Activated CD8-positive, alpha-beta T cell treated with anti-CD3 and anti-CD28 coated beads, Interleukin-2, amount 10 ng/mL, durations not matched to agents 7 days and 5 days (primary cell): ENCODE data around the gene PLPPR5. TPM values are rescaled to one million over a fixed set of nuclear protein-coding genes. Genes with fewer than 3 reads are reported as not detected.
A peak's percentile ranks its signal among the peaks of the same experiment; 100 is the strongest.

Experiments
- ATAC-seq: fragments of 150-1000 bp; cut with Tn5 transposase; one replicate; pipeline ENCODE4 v1.10.0; 2021; ENCODE audit warnings: moderate library complexity
- CTCF ChIA-PET: fragments of 350-600 bp; sonication (Branson Sonifier 250); formaldehyde crosslinking; loops from one replicate; lab custom pipeline; 2021; ENCODE audit warnings: antibody characterized with exemption; lab: Charles Lee
- POLR2A ChIA-PET: fragments of 350-600 bp; sonication (Branson Sonifier 250); formaldehyde crosslinking; loops from one replicate; lab custom pipeline; 2021; ENCODE audit warnings: antibody characterized with exemption; lab: Charles Lee
- DNase-seq: peaks from one replicate; pipeline ENCODE4 v3.0.0-alpha.2; 2020
- H3K27ac Mint-ChIP-seq: one replicate; pipeline ENCODE4 v1.8.0; 2021; ENCODE audit warnings: mild to moderate bottlenecking, mixed read lengths
- H3K27me3 Mint-ChIP-seq: one replicate; pipeline ENCODE4 v1.8.0; 2021; ENCODE audit warnings: low read depth, mixed read lengths
- H3K36me3 Mint-ChIP-seq: one replicate; pipeline ENCODE4 v1.8.0; 2021; ENCODE audit warnings: low read depth, mixed read lengths
- H3K4me1 Mint-ChIP-seq: one replicate; pipeline ENCODE4 v1.8.0; 2021; ENCODE audit warnings: low read depth, mixed read lengths
- H3K4me3 Mint-ChIP-seq: one replicate; pipeline ENCODE4 v1.8.0; 2021; ENCODE audit warnings: mild to moderate bottlenecking, mixed read lengths
- H3K9me3 Mint-ChIP-seq: one replicate; pipeline ENCODE4 v1.8.0; 2022; ENCODE audit warnings: mixed read lengths; ENCODE audit not compliant: insufficient read depth
- total RNA-seq, 2 experiments: library from RNA; stranded (reverse); gene quantifications; one replicate each; pipeline ENCODE4 v1.2.3, GENCODE V29; 2021

PLPPR5 gene
- total RNA-seq, 2 experiments from 2014 or later, result not detected

DNA sequence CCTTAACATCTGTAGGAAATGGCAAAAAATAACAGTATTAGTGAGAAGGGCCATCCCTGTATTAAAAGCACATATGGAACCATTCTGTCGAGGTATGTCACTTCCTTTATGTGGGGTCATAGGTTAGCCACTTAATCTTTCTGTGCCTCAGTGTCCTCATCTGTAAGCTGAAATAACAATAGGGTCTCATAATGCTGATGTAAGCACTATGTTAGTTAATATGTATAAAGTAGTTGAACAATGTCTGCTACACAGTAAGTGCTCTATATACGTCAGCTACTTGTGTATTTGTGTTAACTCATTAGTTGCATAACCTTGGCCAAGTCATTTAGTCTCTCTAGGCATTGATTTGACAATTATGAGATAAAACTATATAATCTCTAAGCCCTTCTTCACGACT is 11.8 kb downstream of the PLPPR5 start:
- Mint-ChIP-seq H3K4me3 (no peak overlapping the region), H3K27me3 (peaks cover 4% of the 10 kb centered on the region), H3K4me1 (no peaks in the 10 kb centered on the region), H3K27ac (no peak overlapping the region), H3K36me3 (no peaks in the 10 kb centered on the region), H3K9me3 (no peaks in the 10 kb centered on the region)
- CTCF ChIA-PET, result no interaction called here
- DNase-seq, result no peak
- no peak for ATAC-seq
- POLR2A ChIA-PET, result no interaction called here

DNA sequence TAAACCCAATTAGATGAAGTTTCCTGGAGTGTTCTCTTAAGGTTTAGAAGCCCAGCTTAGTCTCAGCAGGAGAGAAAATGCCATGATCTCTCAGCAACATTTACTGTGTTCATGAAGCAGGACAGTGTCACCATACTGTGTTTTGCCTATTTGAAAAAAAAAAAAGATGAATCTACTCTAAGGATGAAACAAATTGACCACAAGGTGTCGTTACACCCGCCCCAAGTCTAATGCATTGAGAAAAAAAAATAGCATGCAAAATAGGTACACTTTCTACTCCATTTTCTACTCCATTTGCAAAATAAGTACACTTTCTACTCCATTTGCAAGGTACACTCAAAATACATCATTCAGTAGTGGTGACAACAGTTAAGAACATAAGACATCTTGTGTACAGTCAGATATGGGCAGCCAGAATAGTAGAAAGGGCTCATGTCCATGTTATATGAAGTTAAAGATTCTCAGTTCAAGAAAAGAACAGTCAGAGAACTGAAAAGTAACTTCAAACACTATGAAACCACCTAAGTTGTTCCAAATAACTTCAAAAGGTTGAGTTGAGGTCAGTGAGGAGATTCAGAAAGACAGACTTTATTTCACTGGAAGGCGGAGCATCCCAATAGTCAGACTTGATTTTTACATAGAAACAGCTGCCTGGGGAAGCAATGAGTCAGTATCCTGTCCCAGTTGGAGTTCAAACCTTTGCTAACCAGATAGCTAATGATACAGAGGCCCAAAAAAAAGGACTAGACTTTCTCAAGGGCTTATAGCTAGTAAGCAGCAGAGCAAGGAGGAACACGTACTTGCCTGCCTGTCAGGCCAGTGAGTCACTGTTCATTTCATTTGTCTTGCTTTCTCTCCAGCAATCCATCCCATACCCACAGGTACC is 13.3 kb downstream of the PLPPR5 start:
- Mint-ChIP-seq H3K27ac (no peak overlapping the region), H3K36me3 (no peaks in the 10 kb centered on the region), H3K4me1 (no peaks in the 10 kb centered on the region), H3K4me3 (no peak overlapping the region), H3K9me3 (no peaks in the 10 kb centered on the region), H3K27me3 (peaks cover 1% of the 10 kb centered on the region)
- CTCF ChIA-PET, result interaction anchor here (1.6 kb wide), 1 partner anchor 197 kb away, joined by 7 read pairs; no protein-coding TSS in a partner anchor
- POLR2A ChIA-PET, result no interaction called here
- peak; percentile 27 for ATAC-seq
- DNase-seq, result no peak

DNA sequence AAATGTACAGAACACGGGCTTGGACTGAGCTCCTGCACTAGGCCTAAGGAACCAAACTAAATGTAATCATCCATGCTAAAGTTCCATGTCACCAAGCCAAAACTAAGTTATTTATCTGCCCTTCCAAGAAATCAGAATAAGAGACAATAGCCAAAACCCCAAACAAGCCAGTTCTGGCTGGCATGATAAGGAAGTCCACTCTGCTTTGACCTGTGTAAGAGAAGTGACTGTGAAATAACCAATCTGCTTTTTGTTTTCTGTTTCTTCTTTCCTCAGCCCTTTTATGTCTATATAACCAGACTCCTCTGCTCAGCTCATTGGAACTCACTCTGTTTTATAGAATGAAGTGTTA is 15.1 kb downstream of the PLPPR5 start:
- ChIA-PET CTCF (no interaction called here), POLR2A (no interaction called here)
- H3K9me3 Mint-ChIP-seq, result no peaks in the 10 kb centered on the region

DNA sequence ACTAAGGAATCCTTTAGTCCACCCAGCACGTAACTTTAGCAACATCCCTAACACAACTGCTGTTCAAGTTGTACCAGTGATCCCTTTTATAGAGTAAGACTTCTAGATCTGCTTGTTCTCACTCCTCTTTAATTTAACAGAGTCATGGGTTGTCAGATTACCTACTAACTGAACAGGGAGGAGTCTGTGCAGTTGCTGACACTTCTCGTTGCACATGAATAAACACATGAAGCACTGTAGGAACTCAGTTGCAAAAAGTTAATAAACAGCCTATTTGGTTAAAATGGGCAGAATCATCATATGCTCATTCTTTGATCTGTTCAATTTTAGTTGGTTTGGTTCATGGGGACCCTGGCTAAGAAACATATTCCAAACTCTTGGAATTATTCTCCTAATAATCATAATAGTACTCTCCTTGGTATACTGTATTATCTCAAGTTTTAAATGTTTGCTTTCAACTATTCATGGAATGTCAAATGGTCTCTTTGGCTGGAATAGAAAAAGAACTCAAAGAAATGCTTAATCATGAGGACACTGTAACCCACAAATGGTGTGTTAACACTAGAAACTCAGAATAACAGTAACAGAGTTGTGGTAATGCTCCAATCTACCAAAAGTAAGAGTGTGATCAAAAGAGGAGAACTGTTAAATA is 15.6 kb downstream of the PLPPR5 start:
- peaks cover 4% of the 10 kb centered on the region for H3K9me3 Mint-ChIP-seq
- DNase-seq (no peak), ATAC-seq (no peak)
- no peaks in the 10 kb centered on the region for H3K4me1 Mint-ChIP-seq
- no peak overlapping the region for H3K27ac Mint-ChIP-seq
- ChIA-PET CTCF (no interaction called here), POLR2A (no interaction called here)
- H3K27me3 Mint-ChIP-seq, result no peaks in the 10 kb centered on the region
- no peaks in the 10 kb centered on the region for H3K36me3 Mint-ChIP-seq
- H3K4me3 Mint-ChIP-seq, result no peak overlapping the region

More for the DNA sequence above, 15.1 kb downstream of the PLPPR5 start:
- Mint-ChIP-seq H3K27ac (no peak overlapping the region), H3K4me1 (no peaks in the 10 kb centered on the region), H3K4me3 (no peak overlapping the region), H3K27me3 (no peaks in the 10 kb centered on the region), H3K36me3 (no peaks in the 10 kb centered on the region)
- no peak for ATAC-seq
- no peak for DNase-seq

DNA sequence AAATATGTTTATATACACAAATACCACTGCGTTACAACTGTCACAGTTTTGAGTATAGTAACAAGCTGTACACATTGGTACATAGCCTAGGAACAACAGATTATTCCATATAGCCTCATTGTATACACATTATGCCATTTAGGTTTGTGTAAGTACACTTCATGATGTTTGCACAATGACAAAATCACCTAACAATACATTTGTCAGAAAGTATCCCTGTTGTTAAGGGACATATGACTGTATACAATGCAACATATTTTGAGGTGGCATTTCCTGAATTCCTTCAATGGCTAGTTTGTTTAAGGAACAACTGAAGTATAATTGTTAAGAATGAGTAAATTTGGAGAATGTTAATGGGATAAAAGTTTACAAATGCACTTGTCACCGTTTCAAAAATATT is 19.0 kb downstream of the PLPPR5 start:
- no peaks in the 10 kb centered on the region for H3K4me1 Mint-ChIP-seq
- POLR2A ChIA-PET, result no interaction called here
- H3K4me3 Mint-ChIP-seq, result no peak overlapping the region
- DNase-seq (no peak), ATAC-seq (no peak)
- no peaks in the 10 kb centered on the region for H3K27me3 Mint-ChIP-seq
- peaks cover 7% of the 10 kb centered on the region for H3K9me3 Mint-ChIP-seq
- CTCF ChIA-PET, result interaction anchor here (0.9 kb wide), 1 partner anchor 192 kb away, joined by 3 read pairs; no protein-coding TSS in a partner anchor
- no peak overlapping the region for H3K27ac Mint-ChIP-seq
- no peaks in the 10 kb centered on the region for H3K36me3 Mint-ChIP-seq

DNA sequence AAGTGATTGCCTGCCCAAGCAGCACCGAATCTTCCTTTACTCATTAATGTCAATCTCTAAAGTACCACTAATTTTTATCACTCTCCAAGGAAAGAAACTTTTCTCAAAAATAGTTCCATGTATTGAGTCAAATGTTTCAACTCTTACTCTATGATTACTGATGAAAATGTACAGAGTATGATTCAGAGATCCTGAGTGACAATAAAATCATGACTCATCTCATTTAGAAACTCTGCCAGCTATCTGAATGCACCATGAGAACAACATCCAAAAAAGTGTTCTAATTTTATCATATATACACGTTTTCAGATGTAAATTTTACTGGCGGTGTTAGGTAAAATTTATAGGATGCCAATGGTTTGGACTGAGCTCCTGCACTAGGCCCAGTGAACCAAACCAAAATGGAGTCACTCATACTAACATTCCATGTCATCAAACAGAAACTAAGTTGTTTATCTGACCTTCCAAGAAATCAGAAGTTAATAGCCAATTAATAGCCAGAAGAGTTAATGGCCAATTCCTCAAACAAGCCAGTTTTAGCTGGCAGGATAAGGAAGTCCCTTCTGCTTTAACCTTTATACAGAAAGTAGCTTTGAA is 22.6 kb downstream of the PLPPR5 start:
- DNase-seq (no peak), ATAC-seq (no peak)
- H3K9me3 Mint-ChIP-seq, result peaks cover 7% of the 10 kb centered on the region
- no peaks in the 10 kb centered on the region for H3K4me1 Mint-ChIP-seq
- no peaks in the 10 kb centered on the region for H3K36me3 Mint-ChIP-seq
- H3K4me3 Mint-ChIP-seq, result no peak overlapping the region
- POLR2A ChIA-PET, result no interaction called here
- no peak overlapping the region for H3K27ac Mint-ChIP-seq
- H3K27me3 Mint-ChIP-seq, result peaks cover 2% of the 10 kb centered on the region
- CTCF ChIA-PET, result no interaction called here

DNA sequence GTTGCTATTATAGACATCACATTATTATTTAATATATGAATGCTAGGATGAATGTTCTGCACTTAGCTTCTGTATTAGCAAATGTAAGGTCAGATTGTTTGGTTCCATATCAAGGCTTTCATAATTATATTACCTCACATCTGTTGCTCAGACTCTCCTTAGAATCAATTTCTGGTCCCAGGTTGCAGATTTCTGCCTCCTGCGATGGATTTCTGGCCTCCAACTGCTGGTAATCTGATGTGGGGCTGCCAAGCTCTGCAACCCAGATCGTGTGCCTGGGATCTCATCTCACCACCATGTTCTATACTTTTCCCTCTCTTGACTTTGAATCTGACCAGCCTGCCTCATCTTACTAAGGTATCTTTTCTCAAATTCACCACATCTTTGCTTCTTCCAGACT is 25.2 kb downstream of the PLPPR5 start:
- peaks cover 2% of the 10 kb centered on the region for H3K27me3 Mint-ChIP-seq
- H3K27ac Mint-ChIP-seq, result no peak overlapping the region
- ChIA-PET POLR2A (no interaction called here), CTCF (no interaction called here)
- no peaks in the 10 kb centered on the region for H3K36me3 Mint-ChIP-seq
- DNase-seq, result no peak
- no peaks in the 10 kb centered on the region for H3K4me1 Mint-ChIP-seq
- H3K4me3 Mint-ChIP-seq, result no peak overlapping the region
- no peak for ATAC-seq
- peaks cover 7% of the 10 kb centered on the region for H3K9me3 Mint-ChIP-seq

DNA sequence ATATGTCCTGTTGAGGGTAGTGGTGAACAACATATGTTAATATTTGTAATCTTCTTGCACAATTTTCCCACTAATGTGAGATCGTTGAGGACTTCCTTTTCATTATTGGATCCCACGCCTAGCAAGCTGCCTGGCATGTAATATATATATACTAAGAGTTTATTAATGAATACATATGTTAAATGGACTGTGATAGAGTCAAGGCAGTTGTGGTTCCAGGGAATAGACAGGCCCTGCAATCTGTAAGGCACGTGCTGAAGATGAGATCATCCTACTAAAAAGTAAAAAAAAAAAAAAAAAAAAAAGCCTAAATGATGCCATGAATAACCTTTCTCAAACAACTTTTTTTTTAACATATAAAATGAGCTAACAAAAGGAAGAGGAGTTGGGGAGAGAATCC is 28.9 kb downstream of the PLPPR5 start:
- POLR2A ChIA-PET, result no interaction called here
- H3K4me1 Mint-ChIP-seq, result no peaks in the 10 kb centered on the region
- no peaks in the 10 kb centered on the region for H3K36me3 Mint-ChIP-seq

DNA sequence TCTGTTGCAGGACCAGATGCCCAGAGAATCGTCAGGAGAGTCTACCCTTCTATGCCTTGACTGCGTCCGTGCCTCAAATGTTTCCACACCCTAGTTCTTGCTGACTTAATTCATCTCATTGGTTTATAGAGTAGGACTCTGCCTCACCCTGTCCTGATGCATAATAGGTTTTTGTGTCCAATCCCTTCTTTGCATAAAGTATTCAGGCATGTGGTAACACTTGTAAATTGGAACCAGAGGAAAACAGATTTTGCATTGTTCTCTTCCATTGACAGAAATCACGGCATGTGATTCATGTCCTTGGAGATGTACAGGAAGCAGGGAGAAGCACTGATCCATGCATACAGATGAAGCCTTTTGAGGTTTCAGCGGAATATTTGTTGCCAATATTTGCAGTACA is 29.5 kb downstream of the PLPPR5 start:
- no peak overlapping the region for H3K27ac Mint-ChIP-seq
- H3K36me3 Mint-ChIP-seq, result no peaks in the 10 kb centered on the region
- POLR2A ChIA-PET, result no interaction called here
- no peak overlapping the region for H3K4me3 Mint-ChIP-seq
- peaks cover 2% of the 10 kb centered on the region for H3K27me3 Mint-ChIP-seq
- no peaks in the 10 kb centered on the region for H3K4me1 Mint-ChIP-seq
- no peaks in the 10 kb centered on the region for H3K9me3 Mint-ChIP-seq
- CTCF ChIA-PET, result no interaction called here
- no peak for DNase-seq
- no peak for ATAC-seq

More for the DNA sequence above, 28.9 kb downstream of the PLPPR5 start:
- CTCF ChIA-PET, result no interaction called here
- Mint-ChIP-seq H3K9me3 (no peaks in the 10 kb centered on the region), H3K27ac (no peak overlapping the region), H3K27me3 (peaks cover 2% of the 10 kb centered on the region), H3K4me3 (no peak overlapping the region)
- DNase-seq (no peak), ATAC-seq (no peak)

DNA sequence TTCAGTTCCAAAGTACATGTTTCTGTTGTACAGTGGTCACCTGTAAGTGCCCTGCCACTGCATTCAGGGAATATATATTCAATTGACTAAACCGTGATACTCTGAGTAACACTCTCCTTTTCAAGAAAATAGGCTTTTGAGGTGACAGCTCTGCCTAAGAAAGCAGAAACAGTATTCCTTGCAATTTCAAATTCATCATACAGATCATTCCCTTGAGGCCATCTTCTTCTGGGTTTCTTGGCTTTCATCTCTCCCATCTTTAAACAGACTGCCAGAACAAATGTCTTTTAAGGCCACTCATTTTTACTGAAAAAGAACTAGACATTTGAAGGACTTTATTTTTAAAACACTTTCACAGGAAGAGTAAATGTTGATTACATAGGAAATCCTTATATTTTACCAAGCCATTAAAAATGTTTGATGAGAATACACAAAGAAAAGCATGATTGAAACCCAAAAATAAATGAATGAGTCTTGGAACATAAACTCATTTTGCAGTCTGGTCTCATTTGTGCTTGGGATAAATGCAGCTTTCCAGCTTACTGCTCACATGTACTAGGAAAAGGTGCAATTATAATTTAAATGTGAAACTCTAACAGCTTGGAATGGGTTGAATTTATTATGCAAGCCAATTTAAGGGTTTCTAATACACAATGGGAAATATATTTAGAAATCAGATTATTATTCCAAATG is 34.7 kb downstream of the PLPPR5 start:
- Mint-ChIP-seq H3K27me3 (peaks cover 2% of the 10 kb centered on the region), H3K27ac (no peak overlapping the region), H3K4me3 (no peak overlapping the region), H3K9me3 (no peaks in the 10 kb centered on the region), H3K36me3 (no peaks in the 10 kb centered on the region), H3K4me1 (no peaks in the 10 kb centered on the region)
- ATAC-seq, result no peak
- POLR2A ChIA-PET, result no interaction called here
- no peak for DNase-seq
- CTCF ChIA-PET, result no interaction called here

DNA sequence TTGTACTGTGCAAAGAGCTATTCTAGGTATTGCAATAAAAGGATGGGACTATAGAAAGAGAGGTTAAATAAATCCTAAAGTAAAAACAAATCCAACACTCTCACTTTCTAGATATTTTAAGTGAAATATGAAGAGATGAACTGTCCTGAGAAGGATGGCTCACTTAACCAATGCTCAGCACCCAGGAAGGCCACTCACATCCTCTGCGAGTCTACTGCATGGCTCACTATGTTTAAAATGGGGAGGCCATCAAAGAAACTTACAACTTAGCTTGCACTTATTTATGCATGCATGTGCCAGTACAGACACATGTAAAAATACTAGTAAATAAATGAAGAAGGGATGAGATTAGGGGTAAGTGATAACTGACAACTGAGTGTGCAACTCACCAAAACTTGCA is 37.5 kb downstream of the PLPPR5 start:
- CTCF ChIA-PET, result no interaction called here
- Mint-ChIP-seq H3K36me3 (no peaks in the 10 kb centered on the region), H3K27me3 (peaks cover 2% of the 10 kb centered on the region), H3K4me3 (no peak overlapping the region), H3K9me3 (no peaks in the 10 kb centered on the region), H3K27ac (no peak overlapping the region), H3K4me1 (no peaks in the 10 kb centered on the region)
- DNase-seq (no peak), ATAC-seq (no peak)
- POLR2A ChIA-PET, result no interaction called here

DNA sequence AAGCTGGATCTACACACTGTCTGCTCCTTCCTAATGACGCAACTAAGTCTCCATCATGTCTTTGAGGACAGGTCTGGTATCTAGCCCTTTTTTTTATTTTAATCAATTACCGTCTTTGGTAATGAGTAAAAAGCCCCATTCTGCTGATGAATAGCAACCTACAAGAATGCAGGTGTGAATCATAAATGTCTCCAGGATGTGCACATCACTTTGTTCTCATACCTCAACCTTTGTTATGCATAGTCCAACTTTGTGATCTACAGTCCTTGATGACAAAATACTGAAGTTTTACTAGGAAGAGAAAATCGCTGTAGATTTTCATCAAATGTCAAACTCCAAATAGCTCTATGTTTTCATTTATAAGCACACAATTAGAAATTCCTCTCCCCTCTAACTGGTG is 39.3 kb downstream of the PLPPR5 start:
- Mint-ChIP-seq H3K4me3 (no peak overlapping the region), H3K27me3 (peaks cover 3% of the 10 kb centered on the region), H3K27ac (no peak overlapping the region), H3K4me1 (no peaks in the 10 kb centered on the region), H3K9me3 (no peaks in the 10 kb centered on the region), H3K36me3 (no peaks in the 10 kb centered on the region)
- ATAC-seq (no peak), DNase-seq (no peak)
- ChIA-PET CTCF (no interaction called here), POLR2A (no interaction called here)
